ENCODE results near the gene ARHGDIB.

Gene ARHGDIB

GRCh38 chr12:14972816-14973215 lies 11.4 kb upstream of the ARHGDIB start, which contains the start of gene PDE6H:
PDE6H (plus strand) TSS chr12:14973042; CDS start chr12:14978013, 4,971 bp downstream.
- H3K4me1 Mint-ChIP-seq: peaks cover 0 to 2% of the 10 kb centered on the region in 2 donors
- no peaks in the 10 kb centered on the region for H3K9me3 Mint-ChIP-seq
- ATAC-seq (replicated peaks) (no peak), DNase-seq (no peak)
- no peaks in the 10 kb centered on the region for H3K36me3 Mint-ChIP-seq
- H3K4me3 Mint-ChIP-seq: no peak within 1 kb of the TSS
- H3K27ac Mint-ChIP-seq: no peak within 1 kb of the TSS
- no peaks in the 10 kb centered on the region for H3K27me3 Mint-ChIP-seq

- no peak overlapping the region for H3K27ac Mint-ChIP-seq
- no peak for DNase-seq
- H3K4me3 Mint-ChIP-seq: no peak overlapping the region
- H3K9me3 Mint-ChIP-seq: no peaks in the 10 kb centered on the region
- no peaks in the 10 kb centered on the region for H3K27me3 Mint-ChIP-seq
- H3K4me1 Mint-ChIP-seq: peaks cover 4 to 5% of the 10 kb centered on the region in 2 donors
- ATAC-seq (replicated peaks): no peak
- H3K36me3 Mint-ChIP-seq: no peaks in the 10 kb centered on the region
Measured at GRCh38 chr12:14970473-14970872, 9.1 kb upstream of the ARHGDIB start.

- ATAC-seq (replicated peaks): no peak
- no peak overlapping the region for H3K4me3 Mint-ChIP-seq
- H3K27ac Mint-ChIP-seq: no peak overlapping the region
- H3K4me1 Mint-ChIP-seq: peaks cover 9 to 18% of the 10 kb centered on the region in 2 donors
- DNase-seq: no peak
- H3K9me3 Mint-ChIP-seq: no peaks in the 10 kb centered on the region
- H3K36me3 Mint-ChIP-seq: no peaks in the 10 kb centered on the region
- H3K27me3 Mint-ChIP-seq: no peaks in the 10 kb centered on the region
Measured at GRCh38 chr12:14968478-14968877, 7.1 kb upstream of the ARHGDIB start.

GRCh38 chr12:14965221-14965620 lies 3.8 kb upstream of the ARHGDIB start:
- DNase-seq: no peak
- Mint-ChIP-seq H3K27me3 (no peaks in the 10 kb centered on the region), H3K4me3 (no peak overlapping the region), H3K4me1 (peaks cover 12 to 27% of the 10 kb centered on the region in 2 donors), H3K27ac (no peak overlapping the region), H3K36me3 (no peaks in the 10 kb centered on the region), H3K9me3 (no peaks in the 10 kb centered on the region)
- ATAC-seq (replicated peaks): no peak

- Mint-ChIP-seq H3K4me3 (no peak overlapping the region), H3K9me3 (no peaks in the 10 kb centered on the region), H3K4me1 (peaks cover 17 to 35% of the 10 kb centered on the region in 2 donors), H3K27me3 (no peaks in the 10 kb centered on the region), H3K36me3 (no peaks in the 10 kb centered on the region), H3K27ac (no peak overlapping the region)
- DNase-seq (no peak), ATAC-seq (replicated peaks) (no peak)
Measured at GRCh38 chr12:14964406-14964805, 3.0 kb upstream of the ARHGDIB start.

- H3K27me3 Mint-ChIP-seq: no peaks in the 10 kb centered on the region
- ATAC-seq (replicated peaks) (no peak), DNase-seq (no peak)
- H3K27ac Mint-ChIP-seq: peak overlapping the region; percentile 67
- H3K36me3 Mint-ChIP-seq: peaks cover 4 to 8% of the 10 kb centered on the region in 2 donors
- peaks cover 23 to 44% of the 10 kb centered on the region in 2 donors for H3K4me1 Mint-ChIP-seq
- no peak overlapping the region for H3K4me3 Mint-ChIP-seq
- H3K9me3 Mint-ChIP-seq: no peaks in the 10 kb centered on the region
Measured at GRCh38 chr12:14963520-14963919, 2.1 kb upstream of the ARHGDIB start.

- H3K27me3 Mint-ChIP-seq: no peaks in the 10 kb centered on the region
- peaks cover 8% of the 10 kb centered on the region in 2 donors for H3K36me3 Mint-ChIP-seq
- H3K27ac Mint-ChIP-seq: peak overlapping the region; percentile 66
- ATAC-seq (replicated peaks) (no peak), DNase-seq (no peak)
- H3K9me3 Mint-ChIP-seq: no peaks in the 10 kb centered on the region
- H3K4me1 Mint-ChIP-seq: peaks cover 26 to 50% of the 10 kb centered on the region in 2 donors
- H3K4me3 Mint-ChIP-seq: no peak overlapping the region
Measured at GRCh38 chr12:14962797-14963196, 1.4 kb upstream of the ARHGDIB start.

- Mint-ChIP-seq H3K4me3 (peak overlapping the region; percentile 98 to 99), H3K27ac (peak overlapping the region; percentile 98), H3K4me1 (peaks cover 30 to 57% of the 10 kb centered on the region in 2 donors), H3K9me3 (no peaks in the 10 kb centered on the region), H3K27me3 (no peaks in the 10 kb centered on the region), H3K36me3 (peaks cover 10 to 12% of the 10 kb centered on the region in 2 donors)
- no peak for DNase-seq
- no peak for ATAC-seq (replicated peaks)
Measured at GRCh38 chr12:14962153-14962539, 745 bp upstream of the ARHGDIB start.

- Mint-ChIP-seq H3K27ac (peak overlapping the region; percentile 98), H3K4me1 (peaks cover 33 to 68% of the 10 kb centered on the region in 2 donors), H3K27me3 (no peaks in the 10 kb centered on the region), H3K9me3 (no peaks in the 10 kb centered on the region), H3K4me3 (peak overlapping the region; percentile 98 to 99), H3K36me3 (peaks cover 10 to 12% of the 10 kb centered on the region in 2 donors)
- DNase-seq (no peak), ATAC-seq (replicated peaks) (peak; percentile 62 to 63)
Measured at GRCh38 chr12:14960548-14961465, 594 bp downstream of the ARHGDIB start.

- Mint-ChIP-seq H3K4me1 (peaks cover 31 to 63% of the 10 kb centered on the region in 2 donors), H3K36me3 (peaks cover 10 to 12% of the 10 kb centered on the region in 2 donors)
Measured at GRCh38 chr12:14959916-14960496, 1.4 kb downstream of the ARHGDIB start.

GRCh38 chr12:14959463-14959862 lies 1.9 kb downstream of the ARHGDIB start:
- H3K4me1 Mint-ChIP-seq: peaks cover 33 to 62% of the 10 kb centered on the region in 2 donors
- H3K27ac Mint-ChIP-seq: peak overlapping the region; percentile 98
- H3K4me3 Mint-ChIP-seq: peak overlapping the region; percentile 98 to 99
- no peaks in the 10 kb centered on the region for H3K9me3 Mint-ChIP-seq
- H3K36me3 Mint-ChIP-seq: peaks cover 10 to 14% of the 10 kb centered on the region in 2 donors
- no peaks in the 10 kb centered on the region for H3K27me3 Mint-ChIP-seq
- DNase-seq (no peak), ATAC-seq (replicated peaks) (peak; percentile 35 to 36)

More at GRCh38 chr12:14959916-14960496, 1.4 kb downstream of the ARHGDIB start:
- peak overlapping the region; percentile 98 for H3K27ac Mint-ChIP-seq
- ATAC-seq (replicated peaks) (no peak), DNase-seq (no peak)
- H3K27me3 Mint-ChIP-seq: no peaks in the 10 kb centered on the region
- H3K4me3 Mint-ChIP-seq: peak overlapping the region; percentile 98 to 99
- H3K9me3 Mint-ChIP-seq: no peaks in the 10 kb centered on the region

GRCh38 chr12:14959126-14959440 lies 2.3 kb downstream of the ARHGDIB start:
- H3K27me3 Mint-ChIP-seq: no peaks in the 10 kb centered on the region
- peak overlapping the region; percentile 98 for H3K27ac Mint-ChIP-seq
- ATAC-seq (replicated peaks) (no peak), DNase-seq (no peak)
- H3K9me3 Mint-ChIP-seq: no peaks in the 10 kb centered on the region
- peaks cover 35 to 64% of the 10 kb centered on the region in 2 donors for H3K4me1 Mint-ChIP-seq
- H3K4me3 Mint-ChIP-seq: peak overlapping the region; percentile 98 to 99
- peaks cover 10 to 16% of the 10 kb centered on the region in 2 donors for H3K36me3 Mint-ChIP-seq

- peaks cover 10 to 16% of the 10 kb centered on the region in 2 donors for H3K36me3 Mint-ChIP-seq
- H3K27ac Mint-ChIP-seq: peak overlapping the region; percentile 98
- DNase-seq (no peak), ATAC-seq (replicated peaks) (no peak)
- no peaks in the 10 kb centered on the region for H3K9me3 Mint-ChIP-seq
- H3K4me3 Mint-ChIP-seq: peak overlapping the region; percentile 98 to 99
- no peaks in the 10 kb centered on the region for H3K27me3 Mint-ChIP-seq
- peaks cover 36 to 64% of the 10 kb centered on the region in 2 donors for H3K4me1 Mint-ChIP-seq
Measured at GRCh38 chr12:14958361-14959125, 2.9 kb downstream of the ARHGDIB start.

- H3K4me1 Mint-ChIP-seq: peaks cover 38 to 66% of the 10 kb centered on the region in 2 donors
Measured at GRCh38 chr12:14957551-14958168, 3.7 kb downstream of the ARHGDIB start.

More at GRCh38 chr12:14957551-14958168, 3.7 kb downstream of the ARHGDIB start:
- no peaks in the 10 kb centered on the region for H3K9me3 Mint-ChIP-seq
- ATAC-seq (replicated peaks) (no peak), DNase-seq (no peak)
- peaks cover 10 to 16% of the 10 kb centered on the region in 2 donors for H3K36me3 Mint-ChIP-seq
- no peaks in the 10 kb centered on the region for H3K27me3 Mint-ChIP-seq
- peak overlapping the region; percentile 69 to 98 for H3K4me3 Mint-ChIP-seq
- peak overlapping the region; percentile 98 for H3K27ac Mint-ChIP-seq
